Panc1 (cell line): ENCODE measurements around the gene NHLRC1. TPM values are rescaled to one million over a fixed set of nuclear protein-coding genes. Genes with fewer than 3 reads are reported as not detected.

Experiments
- ATAC-seq: fragments of 200-7000 bp; cut with Tn5 transposase; 2 replicates; pipeline ENCODE4 v1.9.1; 2020; ENCODE audit warnings: mild to moderate bottlenecking, moderate library complexity
- BruUV-seq: library from RNA; stranded (reverse); fragments of 400-500 nt; replicated peaks from 2 replicates; lab custom pipeline; 2021; lab: Mats Ljungman, UMichigan
- CTCF ChIA-PET: fragments of 300-600 bp; sonication (Branson Sonifier 250); formaldehyde crosslinking; loops from one replicate; lab custom pipeline; 2022; ENCODE audit warnings: antibody characterized with exemption; lab: Charles Lee
- POLR2A ChIA-PET: fragments of 300-600 bp; sonication (Branson Sonifier 250); formaldehyde crosslinking; loops from one replicate; lab custom pipeline; 2022; ENCODE audit warnings: antibody characterized with exemption; lab: Charles Lee
- DNase-seq: peaks from one replicate; pipeline ENCODE4 v3.0.0-alpha.2; 2010; ENCODE audit warnings: low read depth, low spot score
- H3K27ac ChIP-seq: 2 replicates; pipeline ENCODE4 v1.5.1; 2011; ENCODE audit warnings: mild to moderate bottlenecking, low read length, inconsistent platforms
- H3K27me3 ChIP-seq: fragments of 200-500 bp; sonication (Bioruptor generic); 2 replicates; pipeline ENCODE4 v1.6.0; 2014; ENCODE audit warnings: low read length, inconsistent platforms; ENCODE audit not compliant: control insufficient read depth, insufficient read depth
- H3K36me3 ChIP-seq: fragments of 200-500 bp; sonication (Bioruptor generic); 2 replicates; pipeline ENCODE4 v1.5.1; 2014; ENCODE audit warnings: inconsistent platforms, mild to moderate bottlenecking, low read length, moderate library complexity; ENCODE audit not compliant: control insufficient read depth, insufficient read depth
- H3K4me1 ChIP-seq: 2 replicates; pipeline ENCODE4 v1.5.1; 2011; ENCODE audit warnings: inconsistent platforms, mild to moderate bottlenecking, low read length, moderate library complexity; ENCODE audit not compliant: control insufficient read depth, insufficient read depth
- H3K4me3 ChIP-seq, 2 experiments: 2 replicates each; pipeline ENCODE4 v1.5.1; 2011 to 2012; ENCODE audit warnings: low read depth in 2 of 2, low read length in 2 of 2, mild to moderate bottlenecking in 2 of 2, inconsistent platforms in 1 of 2, moderate library complexity in 1 of 2
- H3K9me3 ChIP-seq: fragments of 200-500 bp; sonication (Bioruptor generic); 2 replicates; pipeline ENCODE4 v1.5.1; 2014; ENCODE audit warnings: low read depth, mild to moderate bottlenecking, inconsistent platforms, low read length, moderate library complexity; ENCODE audit not compliant: control insufficient read depth, insufficient read depth
- CTCF ChIP-seq: fragments of 450-650 bp; IDR thresholded peaks from 2 replicates; pipeline ENCODE4 v1.5.1; 2017; ENCODE audit warnings: mild to moderate bottlenecking
- POLR2AphosphoS5 ChIP-seq: IDR thresholded peaks from 2 replicates; pipeline ENCODE4 v1.6.1; 2012; ENCODE audit warnings: mild to moderate bottlenecking, low read depth, low read length, moderate library complexity
- REST ChIP-seq, 2 experiments: IDR thresholded peaks; 2 replicates each; pipeline ENCODE4 v1.6.1; 2011 to 2012; ENCODE audit warnings: low read depth in 2 of 2, control low read depth in 1 of 2, low read length in 1 of 2, mild to moderate bottlenecking in 1 of 2, moderate library complexity in 1 of 2; ENCODE audit not compliant: insufficient read depth in 1 of 2
- SIN3A ChIP-seq: IDR thresholded peaks from 2 replicates; pipeline ENCODE4 v1.6.1; 2012; ENCODE audit warnings: low read depth, mild to moderate bottlenecking, low read length, moderate library complexity, borderline replicate concordance; ENCODE audit not compliant: insufficient read depth
- TCF7L2 ChIP-seq: IDR thresholded peaks from 2 replicates; pipeline ENCODE4 v1.6.1; 2011; ENCODE audit warnings: mild to moderate bottlenecking, low read depth, low read length, inconsistent platforms
- in situ Hi-C: cut with HindIII; loops from 2 replicates; pipeline ENCODE4 v1.10.0; 2016; ENCODE audit warnings: low sequenced_read_pairs, low pct_unique_long_range_greater_than_20kb
- intact Hi-C: fragments of 100-400 bp; cut with micrococcal nuclease; formaldehyde crosslinking; loops from one replicate; pipeline ENCODE4 v1.10.0; 2022; ENCODE audit not compliant: unreplicated experiment
- total RNA-seq: library from RNA; stranded (reverse); gene quantifications from one replicate; pipeline ENCODE4 v1.2.1, GENCODE V29; 2021; ENCODE audit not compliant: unreplicated experiment

NHLRC1 gene
- total RNA-seq, 1 experiment from 2014 or later, result 2.1 TPM

- BruUV-seq, result no TSS peak
- ATAC-seq (no peak), DNase-seq (no peak)
- Histone ChIP-seq H3K4me3 (no peak overlapping the region), H3K9me3 (no peaks in the 10 kb centered on the region), H3K36me3 (peaks cover 3% of the 10 kb centered on the region; the same call in 1 of the 2 replicates), H3K4me1 (no peaks in the 10 kb centered on the region), H3K27ac (no peak overlapping the region), H3K27me3 (no peaks in the 10 kb centered on the region)
- POLR2A ChIA-PET, result no interaction called here
- in situ Hi-C loops, result no loop called here
- intact Hi-C loops, result no loop called here
- CTCF ChIA-PET, result no interaction called here
- TF ChIP-seq REST (IDR thresholded peaks at IDR 0.05; ENCODE audit: insufficient read depth in 1 of 2, low read depth in 2 of 2, low read length in 1 of 2) (no peak), TCF7L2 (no peak), POLR2AphosphoS5 (no peak), SIN3A (no peak), CTCF (no peak)
Measured at GRCh38 chr6:18161431-18161830, 39.0 kb upstream of the NHLRC1 start.

- Histone ChIP-seq H3K27ac (no peak overlapping the region), H3K4me3 (no peak overlapping the region), H3K36me3 (peaks cover 3% of the 10 kb centered on the region; the same call in 1 of the 2 replicates), H3K27me3 (no peaks in the 10 kb centered on the region), H3K4me1 (0 out of 2 replicates have a peak, but pooled peaks cover 2% of the 10 kb centered on the region), H3K9me3 (no peaks in the 10 kb centered on the region)
- no peak for ATAC-seq
- TF ChIP-seq TCF7L2 (no peak), SIN3A (no peak), CTCF (no peak), REST (IDR thresholded peaks at IDR 0.05; ENCODE audit: insufficient read depth in 1 of 2, low read depth in 2 of 2, low read length in 1 of 2) (no peak)
- POLR2A ChIA-PET, result no interaction called here
- CTCF ChIA-PET, result no interaction called here
- no peak for DNase-seq
- in situ Hi-C loops, result no loop called here
- BruUV-seq, result no TSS peak
- intact Hi-C loops, result no loop called here
Measured at GRCh38 chr6:18160911-18161310, 38.4 kb upstream of the NHLRC1 start.
